Stomach (tissue), 4 donors: ENCODE results near the gene CCNJL.

Experiments
- CTCF ChIP-seq, 7 experiments: fragments of 450-650 bp in 4 of 7; fragments of 200-600 bp in 3 of 7; sonication (generic) in 3 of 7; IDR thresholded peaks; one replicate each; pipeline ENCODE4 v1.5.1; 2016 to 2019; ENCODE audit warnings: antibody characterized with exemption in 7 of 7, control low read depth in 2 of 7, mild to moderate bottlenecking in 1 of 7
- POLR2A ChIP-seq, 4 donors: fragments of 450-650 bp; IDR thresholded peaks; one replicate each; pipeline ENCODE4 v1.6.1; 2016; ENCODE audit warnings: antibody characterized with exemption in 4 of 4, control low read depth in 2 of 4, mild to moderate bottlenecking in 1 of 4, moderate library complexity in 1 of 4

DNA sequence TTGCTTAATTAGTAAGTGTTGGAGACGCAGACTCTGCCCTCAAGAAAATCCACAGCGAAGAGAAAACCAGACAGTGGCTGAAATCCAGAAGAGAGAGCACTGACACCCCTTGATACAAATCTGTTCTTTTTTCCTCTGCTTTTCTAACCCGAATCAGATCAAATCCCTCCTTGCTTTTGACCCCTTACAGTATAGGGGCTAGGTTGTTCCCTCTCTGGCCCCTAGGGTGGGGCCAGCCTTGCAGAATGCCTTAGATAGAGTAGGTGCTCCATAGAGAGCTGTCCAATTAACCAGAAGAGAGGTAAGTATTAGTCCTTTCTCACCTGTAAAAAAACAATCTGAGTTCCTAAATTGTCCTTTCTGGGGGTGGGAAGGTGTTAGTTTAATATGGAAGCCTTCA is 47.9 kb upstream of the CCNJL start:
- TF ChIP-seq CTCF (IDR thresholded peaks at IDR 0.05): no peak
- no peak for TF ChIP-seq POLR2A (IDR thresholded peaks at IDR 0.05)
